Left cardiac atrium (tissue), 4 donors: ENCODE measurements around the gene APP. TPM values are rescaled to one million over a fixed set of nuclear protein-coding genes. Genes with fewer than 3 reads are reported as not detected.
"Not testable (repeated sequence)": the region's sequence is repeated elsewhere in the genome, so short reads cannot be mapped to it uniquely, and the experiment has no call there.

Experiments used
- ATAC-seq, 2 donors: fragments of 200-7000 bp; cut with Tn5 transposase; one replicate each; pipeline ENCODE4 v1.9.1; 2020; ENCODE audit warnings: mild to moderate bottlenecking in 2 of 2, moderate library complexity in 2 of 2
- DNase-seq: peaks from one replicate; pipeline ENCODE4 v3.0.0-alpha.2; 2020
- intact Hi-C, 2 donors: fragments of 100-400 bp; cut with DNase I; formaldehyde crosslinking; loops; one replicate each; pipeline versions ENCODE4 v1.14.1 to v1.15.1; 2022 to 2023
- total RNA-seq, 2 donors: library from RNA; stranded (reverse); fragmentation: NEBNext Ultra II Directional; extraction: Animal tissue kit (Norgen Biotek cat#: 25700); gene quantifications; one replicate each; pipeline ENCODE4 v1.2.1, GENCODE V29; 2021
- donor health status: DM: no; HTN: yes; CAD: no.
- donor health status: DM: no; HTN: yes; CAD: no; lungs with severe emphysema.
- donor health status: DM: yes; HTN: yes; CAD: no.
- donor health status: Dilated cardiomyopathy.

Gene APP
- total RNA-seq, 2 donors from 2014 or later = 385 to 445 TPM

DNA sequence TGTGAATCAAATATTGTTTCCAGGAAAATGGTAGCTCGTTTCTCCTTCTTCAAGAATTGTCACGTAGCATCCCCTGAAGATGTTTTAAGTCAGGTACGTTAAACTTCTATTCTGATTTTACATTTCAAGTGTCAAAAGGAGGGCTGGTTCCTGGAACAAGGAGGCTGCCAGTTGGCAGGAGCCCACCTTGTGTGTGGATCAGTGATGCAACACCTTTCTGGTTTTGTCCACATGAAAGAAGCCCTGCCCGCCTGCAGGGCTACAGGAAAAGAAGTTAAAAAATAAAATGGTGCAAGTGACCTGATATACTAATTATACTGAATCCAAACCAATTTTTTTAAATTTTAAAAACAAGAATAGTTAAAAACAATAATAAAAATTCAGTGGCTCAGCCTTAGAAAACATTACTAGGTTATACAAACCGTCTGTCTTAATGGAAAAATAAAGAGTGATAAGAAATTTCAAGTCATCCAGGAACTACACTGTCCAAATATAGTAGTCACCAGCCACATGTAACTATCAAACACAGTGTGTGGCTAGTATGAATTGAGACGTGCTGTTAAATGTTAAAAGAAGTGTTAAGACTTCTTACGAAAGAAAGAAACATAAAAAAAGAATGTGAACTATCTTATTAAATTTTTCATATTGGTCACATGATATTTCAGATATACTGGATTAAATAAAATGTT, 123.1 kb downstream of the APP start:
- DNase-seq = no peak
- intact Hi-C loops = no loop called here
- ATAC-seq = peak in 1 of 2 donors; percentile 57

DNA sequence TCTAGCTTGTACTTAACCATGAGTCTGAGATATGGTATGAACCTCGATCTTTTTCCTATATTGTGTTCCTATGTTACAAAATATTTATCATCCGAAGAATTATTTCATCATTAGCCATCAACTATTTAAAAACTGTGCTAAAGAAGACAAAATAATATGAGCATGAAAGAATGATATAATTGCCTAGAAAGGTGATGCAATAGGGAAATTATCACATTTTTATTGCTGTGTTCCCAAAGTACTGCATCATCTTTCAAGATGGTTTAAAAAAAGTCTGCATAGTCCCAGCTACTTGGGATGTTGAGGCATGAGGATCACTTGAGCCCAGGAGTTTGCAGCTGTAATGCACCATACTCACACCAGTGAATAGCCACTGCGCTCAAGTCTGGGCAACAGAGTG, 126.7 kb downstream of the APP start:
- no peak for DNase-seq
- intact Hi-C loops = no loop called here

DNA sequence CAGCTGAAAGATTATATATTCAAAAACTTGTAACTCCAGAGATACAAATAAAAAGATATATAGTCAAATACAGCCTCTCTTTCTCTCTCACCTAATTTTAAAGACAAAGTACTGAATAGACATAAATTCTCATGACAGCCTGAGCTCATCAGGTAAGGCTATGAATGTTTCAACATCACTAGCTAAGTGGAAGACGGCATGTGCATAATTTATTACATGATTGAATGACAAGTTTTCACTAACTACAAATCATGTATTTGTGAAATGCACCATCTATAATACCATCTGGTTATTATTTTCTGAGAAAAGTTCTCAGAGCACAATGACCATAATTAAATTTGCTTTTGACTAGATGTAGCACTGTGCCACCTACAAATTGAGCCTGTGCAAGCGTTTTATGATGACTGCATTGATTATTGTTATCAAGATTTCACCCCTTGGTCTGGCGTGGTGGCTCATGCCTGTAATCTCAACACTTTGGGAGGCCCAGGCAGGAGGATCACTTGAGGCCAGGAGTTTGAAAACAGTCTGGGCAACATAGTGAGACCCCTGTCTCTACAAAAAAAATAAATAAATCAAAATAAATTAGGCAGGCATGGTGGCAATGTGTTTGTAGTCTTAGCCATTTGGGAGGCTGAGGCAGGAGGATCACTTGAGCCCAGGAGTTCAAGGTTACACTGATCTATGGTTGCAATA, 128.2 kb downstream of the APP start:
- intact Hi-C loops = no loop called here
- no peak for DNase-seq
- ATAC-seq = no peak

More for the DNA sequence above, 126.7 kb downstream of the APP start:
- no peak for ATAC-seq

DNA sequence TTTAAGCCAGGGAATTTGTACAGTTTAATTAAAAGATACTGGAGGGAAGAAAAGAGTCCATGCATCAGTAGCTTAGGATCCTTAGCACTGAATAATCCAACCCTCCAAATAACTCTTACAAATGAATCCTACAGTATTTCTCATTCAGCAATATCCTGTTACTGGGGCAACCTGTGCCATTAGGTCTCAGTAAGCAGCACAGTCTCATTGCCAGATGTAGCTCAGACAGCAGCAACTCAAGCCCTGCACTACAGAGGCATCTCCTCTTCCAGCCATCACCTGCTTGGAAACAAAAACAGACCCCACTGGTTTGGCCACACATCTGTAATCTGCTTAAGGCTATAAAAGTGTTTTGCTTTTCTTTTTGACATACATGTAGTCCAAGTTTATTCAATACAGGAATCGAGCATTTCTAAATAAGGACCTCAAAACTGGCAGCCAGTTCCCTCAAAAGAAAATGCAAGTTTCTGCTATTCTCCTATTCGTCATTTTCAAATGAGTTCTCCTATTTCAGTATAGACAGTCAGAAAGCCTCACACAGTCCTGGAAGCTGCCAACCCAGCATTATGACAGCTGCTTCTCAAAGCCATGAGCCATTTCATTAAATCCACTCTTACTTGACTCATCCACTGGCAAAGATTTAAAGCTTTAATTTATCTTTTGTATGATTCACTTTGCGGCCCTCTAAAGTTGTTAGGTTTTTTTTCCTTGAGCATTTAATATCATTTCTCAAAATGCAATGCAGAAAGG, 129.0 kb downstream of the APP start:
- ATAC-seq = peak in 1 of 2 donors; percentile 90
- intact Hi-C loops = no loop called here

DNA sequence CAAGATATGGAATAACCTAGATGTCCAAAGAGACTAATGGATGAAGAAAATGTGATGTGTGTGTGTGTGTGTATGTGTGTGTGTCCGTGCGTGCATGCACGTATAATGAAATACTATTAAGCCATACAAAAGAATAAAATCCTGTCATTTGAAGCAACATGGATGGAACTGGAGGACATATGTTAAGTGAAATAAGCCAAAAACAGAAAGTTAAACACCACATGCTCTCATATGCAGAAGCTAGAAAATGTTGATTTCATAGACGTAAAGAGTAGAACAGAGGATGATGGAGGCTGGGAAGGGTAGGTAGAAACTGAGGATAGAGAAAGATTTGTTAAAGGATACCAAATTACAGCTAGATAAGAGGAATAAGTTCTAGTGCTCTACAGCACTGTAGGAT, 133.7 kb downstream of the APP start:
- DNase-seq (no peak), ATAC-seq (no peak)
- intact Hi-C loops = no loop called here

More for the DNA sequence above, 129.0 kb downstream of the APP start:
- no peak for DNase-seq

DNA sequence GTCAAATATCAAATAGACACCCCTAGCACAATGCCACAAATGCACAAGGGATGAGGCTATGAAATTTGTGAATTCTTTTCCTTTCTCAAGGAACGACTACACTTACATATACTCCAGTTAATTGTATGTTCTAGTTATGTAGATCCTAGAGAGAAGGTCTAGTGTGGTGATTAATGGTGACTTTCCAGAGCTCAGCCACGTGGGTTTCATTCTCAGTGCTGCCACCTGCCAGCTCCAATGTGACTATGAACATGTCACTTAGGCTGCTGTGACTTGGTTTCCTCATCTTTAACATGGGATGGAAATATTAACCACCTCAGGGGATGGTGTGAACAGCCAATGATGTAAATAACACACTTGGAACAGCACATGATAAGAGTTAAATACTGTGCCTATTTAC, 138.3 kb downstream of the APP start:
- ATAC-seq = no peak

DNA sequence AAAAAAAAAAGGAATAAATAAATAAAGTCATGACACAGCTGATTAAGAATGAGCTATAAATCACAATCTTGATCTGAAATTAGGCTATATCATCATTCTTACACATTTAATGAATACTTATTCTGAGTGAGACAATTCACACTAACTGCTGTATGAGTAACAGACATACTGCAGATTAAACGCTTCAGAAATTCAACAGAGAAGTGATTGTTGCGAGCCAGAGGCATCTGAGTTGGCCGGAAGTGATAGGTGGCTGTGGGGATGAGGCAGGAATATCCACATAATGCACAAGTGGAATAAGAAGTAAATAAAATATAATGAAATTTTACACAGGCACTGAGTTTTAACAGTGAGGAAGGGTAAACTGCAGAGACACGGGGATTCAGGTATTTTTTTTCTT, 142.4 kb downstream of the APP start:
- DNase-seq (no peak), ATAC-seq (no peak)
- intact Hi-C loops = no loop called here

More for the DNA sequence above, 138.3 kb downstream of the APP start:
- no peak for DNase-seq
- intact Hi-C loops = no loop called here

DNA sequence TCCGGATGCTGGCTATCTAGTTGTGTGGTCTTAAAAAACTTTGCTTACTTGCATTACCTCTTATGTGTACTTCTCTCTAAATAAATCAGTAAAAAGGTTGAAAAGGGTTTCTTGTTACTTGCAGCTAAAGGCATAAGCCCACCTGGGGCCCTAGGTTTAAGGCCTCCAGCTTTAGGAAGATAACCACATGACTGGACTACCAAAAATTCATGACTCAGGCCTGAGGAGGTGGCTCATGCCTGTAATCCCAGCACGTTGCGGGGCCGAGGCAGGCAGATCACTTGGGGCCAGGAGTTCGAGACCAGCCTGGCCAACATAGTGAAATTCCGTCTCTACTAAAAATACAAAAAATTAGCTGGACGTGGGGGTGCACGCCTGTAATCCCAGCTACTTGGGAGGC, 142.9 kb downstream of the APP start:
- ATAC-seq = no peak
- intact Hi-C loops = no loop called here
- DNase-seq = no peak

DNA sequence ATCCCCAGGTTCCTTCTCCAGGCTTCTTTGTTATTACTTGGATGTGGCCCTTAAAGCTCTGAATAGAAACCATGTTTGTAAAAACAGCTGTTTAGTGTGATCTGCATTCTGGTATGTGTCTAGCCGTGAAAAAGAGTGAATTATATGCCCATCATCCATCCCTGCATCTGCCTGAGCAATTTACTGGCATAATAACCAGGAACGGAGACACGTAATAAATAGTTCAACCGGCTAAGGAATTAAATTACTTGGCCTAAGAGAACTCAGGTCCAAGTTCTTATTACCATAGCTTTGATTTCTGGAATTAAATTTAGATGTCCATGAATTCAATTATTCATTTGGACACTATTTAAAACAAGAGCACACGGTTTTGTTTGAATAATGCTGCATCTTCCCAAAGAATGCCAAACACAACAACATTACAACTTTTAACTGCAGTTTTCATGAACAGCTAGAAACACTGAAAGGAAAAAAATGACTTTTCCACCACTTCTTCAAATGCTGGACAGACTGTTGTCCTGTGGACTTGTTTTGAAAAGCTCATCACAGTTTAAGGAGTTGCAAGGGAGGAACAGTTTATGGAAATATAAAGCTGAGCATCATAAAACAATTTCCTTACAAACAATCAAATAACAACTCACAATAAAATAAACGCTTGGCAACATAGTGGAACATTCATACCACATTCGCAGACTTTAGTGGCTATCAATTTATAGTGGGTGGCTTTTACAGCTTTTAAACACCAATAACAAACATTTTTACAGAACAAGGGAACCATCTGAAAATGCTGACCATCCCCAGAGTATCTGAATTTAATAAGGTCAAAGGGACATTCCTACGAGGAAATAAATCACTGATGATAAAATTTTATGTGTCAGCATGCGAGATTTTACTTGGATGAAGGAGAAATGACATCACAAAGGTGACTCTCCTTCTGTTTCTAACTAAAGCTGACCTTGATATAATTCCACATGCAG, 144.7 kb downstream of the APP start:
- ATAC-seq = no peak
- intact Hi-C loops = no loop called here
- no peak for DNase-seq

DNA sequence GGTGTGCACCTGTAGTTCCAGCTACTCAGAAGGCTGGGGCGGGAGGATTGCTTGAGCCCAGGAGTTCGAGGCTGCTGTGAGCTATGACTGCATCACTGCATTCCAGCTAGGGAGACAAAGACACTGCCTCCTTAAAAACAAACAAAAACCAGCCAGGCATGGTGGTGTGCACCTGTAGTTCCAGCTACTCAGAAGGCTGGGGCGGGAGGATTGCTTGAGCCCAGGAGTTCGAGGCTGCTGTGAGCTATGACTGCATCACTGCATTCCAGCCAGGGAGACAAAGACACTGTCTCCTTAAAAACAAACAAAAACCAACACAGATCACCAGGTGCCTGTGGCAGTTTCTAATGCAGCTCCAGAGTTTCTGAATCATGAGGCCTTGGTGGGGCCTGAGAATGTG, 147.2 kb downstream of the APP start:
- DNase-seq, ATAC-seq, intact Hi-C loops: not testable (repeated sequence)

DNA sequence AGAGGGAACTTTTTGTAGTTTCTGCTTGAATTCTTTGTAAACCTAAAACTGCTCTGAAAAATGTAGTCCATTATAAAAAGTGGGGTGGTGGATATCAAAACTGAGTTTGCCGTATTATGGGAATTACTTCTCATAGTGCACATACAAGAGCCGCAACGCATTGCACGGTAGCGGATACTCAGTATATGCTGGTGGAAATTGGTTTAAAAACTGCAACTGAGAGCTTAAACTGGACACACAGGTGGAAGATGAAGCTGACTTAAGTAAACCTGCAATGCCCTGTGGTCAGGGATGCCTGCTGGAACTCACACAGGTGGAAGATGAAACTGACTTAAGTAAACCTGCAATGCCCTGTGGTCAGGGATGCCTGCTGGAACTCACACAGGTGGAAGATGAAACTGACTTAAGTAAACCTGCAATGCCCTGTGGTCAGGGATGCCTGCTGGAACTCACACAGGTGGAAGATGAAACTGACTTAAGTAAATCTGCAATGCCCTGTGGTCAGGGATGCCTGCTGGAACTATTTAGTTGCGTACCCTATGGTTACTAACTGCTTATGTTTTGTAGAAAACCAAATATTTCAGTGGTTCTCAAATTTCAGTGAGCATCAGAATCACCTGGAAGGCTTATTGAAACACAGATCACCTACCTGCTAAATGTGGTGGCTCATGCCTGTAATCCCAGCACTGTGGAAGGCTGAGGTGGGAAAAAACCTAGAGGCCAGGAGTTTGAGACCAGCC, 147.8 kb downstream of the APP start:
- ATAC-seq, DNase-seq, intact Hi-C loops: not testable (repeated sequence)

DNA sequence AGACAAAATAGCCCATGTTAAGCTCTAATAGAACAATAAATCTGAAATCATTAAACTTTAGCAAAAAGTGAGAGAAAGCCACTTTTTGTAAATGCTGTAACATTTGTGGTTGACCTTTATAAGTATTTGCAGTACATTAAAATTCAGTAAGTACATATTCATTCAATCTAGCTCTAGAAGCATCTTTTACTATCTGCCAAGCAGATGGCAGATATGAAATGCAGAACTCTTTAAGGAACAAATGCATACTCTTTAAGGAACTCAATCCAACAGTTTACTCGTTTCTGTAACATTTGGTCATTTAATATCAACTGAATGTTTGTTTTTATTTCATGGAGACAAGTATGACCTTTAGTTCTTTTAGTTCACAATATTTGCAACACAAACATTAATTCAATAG, 150.1 kb downstream of the APP start:
- no peak for ATAC-seq
- no peak for DNase-seq
- intact Hi-C loops = no loop called here

DNA sequence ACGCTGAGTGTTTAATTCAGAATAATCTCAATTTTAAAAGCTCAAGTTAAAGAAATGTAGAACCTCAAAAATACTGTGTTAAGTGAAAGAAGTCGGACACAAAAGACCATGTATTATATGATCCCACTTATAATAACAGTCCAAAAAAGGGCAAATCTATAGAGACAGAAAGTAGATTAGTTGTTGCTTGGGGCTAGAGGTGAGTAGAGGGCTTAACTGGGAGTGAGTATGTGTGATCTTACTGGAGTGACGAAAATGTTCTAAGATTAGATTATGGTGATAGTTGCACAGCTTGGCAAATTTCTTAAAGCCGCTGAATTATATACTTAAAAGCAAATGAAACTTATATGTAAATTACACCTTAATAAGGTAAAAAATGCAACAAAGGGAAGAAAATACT, 150.5 kb downstream of the APP start:
- ATAC-seq (no peak), DNase-seq (no peak)
- intact Hi-C loops = no loop called here

DNA sequence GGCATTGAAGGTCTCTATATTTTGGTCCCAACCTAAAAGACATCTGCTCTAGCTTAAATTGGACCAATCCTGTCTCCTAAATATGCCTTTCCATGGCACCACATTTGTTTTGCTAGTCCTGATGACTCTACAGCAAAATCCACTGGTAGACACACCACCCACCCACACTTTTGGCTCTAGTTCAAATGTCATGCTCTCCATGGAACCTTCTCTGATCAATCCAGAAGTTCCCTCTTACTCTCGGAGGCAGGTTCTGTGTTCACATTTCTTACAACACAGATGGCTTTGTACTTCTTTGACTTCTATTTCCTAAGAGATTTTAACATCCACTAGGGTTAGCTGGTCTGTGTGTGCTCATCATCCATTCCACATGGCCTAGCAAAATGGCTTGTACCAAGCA, 151.3 kb downstream of the APP start:
- ATAC-seq (no peak), DNase-seq (no peak)
- intact Hi-C loops = no loop called here

DNA sequence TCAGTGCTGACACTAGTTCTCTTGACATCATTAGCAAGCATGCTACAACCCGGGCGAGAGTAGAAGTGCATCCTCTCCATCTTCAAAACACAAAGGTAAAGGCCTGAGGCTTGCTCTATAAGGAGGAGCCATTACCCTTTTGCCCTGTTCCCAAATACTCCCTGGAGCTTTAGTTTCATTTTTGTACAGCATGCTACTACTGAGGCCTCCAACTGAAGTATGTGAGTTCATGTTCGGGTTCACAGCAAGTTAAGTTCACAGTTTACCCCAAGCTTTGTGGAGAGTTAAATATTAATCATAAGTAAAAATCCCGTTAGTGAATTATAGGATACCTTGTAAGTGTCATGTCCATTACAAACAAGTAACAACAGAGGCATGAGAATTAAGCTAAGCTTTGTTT, 156.6 kb downstream of the APP start:
- intact Hi-C loops = no loop called here
- no peak for ATAC-seq
- no peak for DNase-seq

DNA sequence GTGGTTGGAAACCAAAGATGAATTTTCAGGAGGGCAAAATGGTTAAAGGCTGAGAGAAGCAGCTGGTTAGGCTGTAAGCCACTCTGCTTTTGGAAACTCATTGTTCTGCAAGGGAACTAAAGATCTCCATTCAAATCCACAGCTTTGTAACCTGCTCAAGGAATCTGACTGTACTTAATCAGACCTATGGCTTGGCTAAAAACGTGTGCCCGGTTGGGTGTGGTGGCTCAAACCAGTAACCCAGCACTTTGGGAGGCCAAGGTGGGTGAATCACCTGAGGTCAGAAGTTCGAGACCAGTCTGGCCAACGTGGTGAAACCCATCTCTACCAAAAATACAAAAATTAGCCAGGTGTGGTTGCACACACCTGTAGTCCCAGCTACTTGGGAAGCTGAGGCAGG, 158.1 kb downstream of the APP start:
- ATAC-seq, intact Hi-C loops, DNase-seq: not testable (repeated sequence)

DNA sequence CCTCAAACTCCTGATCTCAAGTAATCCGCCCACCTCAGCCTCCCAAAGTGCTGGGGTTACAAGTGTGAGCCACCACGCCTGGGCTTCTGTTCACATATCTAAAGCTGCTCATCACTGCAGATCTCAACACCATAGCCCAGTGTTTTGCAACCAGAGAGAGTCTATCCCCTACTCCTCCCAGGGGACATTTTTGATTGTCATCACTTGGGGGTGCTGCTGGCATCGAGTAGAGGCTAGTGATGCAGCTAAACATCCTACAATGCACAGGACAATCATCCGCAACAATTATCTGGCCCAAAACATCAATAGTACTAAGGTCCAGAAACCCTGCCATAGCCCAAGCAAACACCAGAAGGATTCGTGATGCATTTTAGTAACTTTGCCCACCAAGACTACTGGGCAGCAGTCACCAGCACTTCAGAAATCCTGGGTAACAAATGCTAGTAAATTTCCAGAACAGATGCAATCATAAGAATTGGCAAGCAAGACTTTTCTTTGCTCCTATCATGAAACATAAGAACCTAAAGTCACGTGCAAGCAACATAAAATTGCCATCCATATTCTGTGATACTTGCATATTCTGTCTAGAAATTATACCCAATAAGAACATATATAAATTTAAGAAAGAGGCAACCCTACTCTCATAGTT, 159.2 kb downstream of the APP start:
- intact Hi-C loops = no loop called here
- no peak for DNase-seq
- no peak for ATAC-seq

DNA sequence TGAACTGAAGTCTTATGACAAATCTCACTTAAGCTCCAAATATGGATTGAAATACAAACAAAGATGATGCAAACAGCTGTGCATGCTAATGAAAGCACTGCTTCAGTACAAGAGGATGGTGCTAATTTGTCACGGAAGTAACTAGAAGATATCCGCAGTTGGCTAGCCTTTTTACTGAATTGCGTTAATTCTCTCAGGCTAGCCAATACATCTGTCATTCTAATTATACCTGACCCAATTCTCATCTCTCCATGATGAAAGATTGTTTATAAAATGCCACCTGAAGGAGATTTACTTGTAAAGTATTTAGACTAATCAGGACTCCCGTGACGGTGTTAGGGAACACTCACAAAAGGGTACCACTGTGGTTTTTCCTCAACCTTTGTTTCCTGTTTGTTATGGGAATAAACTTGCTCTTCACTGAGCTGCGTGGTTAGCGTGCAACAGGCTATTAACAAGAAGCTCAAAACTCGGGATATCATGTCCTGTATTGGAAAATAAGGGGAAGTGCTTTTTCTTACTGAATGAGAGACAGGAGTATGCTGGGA, 162.5 kb downstream of the APP start:
- peak in 1 of 2 donors; percentile 31 for ATAC-seq
- DNase-seq = no peak
- intact Hi-C loops = no loop called here
